Progenitor cell of endocrine pancreas (in vitro differentiated cells): ENCODE measurements around the gene HEXB. TPM values are rescaled to one million over a fixed set of nuclear protein-coding genes. Genes with fewer than 3 reads are reported as not detected.

ENCODE experiments used
- DNase-seq: peaks from one replicate; pipeline ENCODE4 v3.0.0; 2021; ENCODE audit warnings: low spot score; ENCODE audit not compliant: unreplicated experiment
- H3K27ac Mint-ChIP-seq: 2 replicates; pipeline ENCODE4 v1.8.0; 2021; ENCODE audit warnings: mild to moderate bottlenecking, moderate library complexity, mixed read lengths
- H3K27me3 Mint-ChIP-seq: 2 replicates; pipeline ENCODE4 v1.8.0; 2021; ENCODE audit warnings: mixed read lengths
- H3K36me3 Mint-ChIP-seq: 2 replicates; pipeline ENCODE4 v1.8.0; 2022; ENCODE audit warnings: mixed read lengths; ENCODE audit not compliant: insufficient read depth
- H3K4me1 Mint-ChIP-seq: 2 replicates; pipeline ENCODE4 v1.8.0; 2021; ENCODE audit warnings: low read depth, mixed read lengths
- H3K4me3 Mint-ChIP-seq: 2 replicates; pipeline ENCODE4 v1.8.0; 2021; ENCODE audit warnings: low read depth, mild to moderate bottlenecking, moderate library complexity, mixed read lengths
- H3K9me3 Mint-ChIP-seq: 2 replicates; pipeline ENCODE4 v1.8.0; 2021; ENCODE audit warnings: low read depth, mixed read lengths
- total RNA-seq: library from RNA; stranded (reverse); gene quantifications from 2 replicates; pipeline ENCODE4 v1.2.1, GENCODE V29; 2021
- TF ChIP-seq, protein P1 (sequence below): fragments of 200-600 bp; sonication (generic); IDR thresholded peaks from one replicate; pipeline ENCODE4 v1.5.0; 2021; ENCODE audit warnings: antibody characterized with exemption, mild to moderate bottlenecking; ENCODE audit not compliant: unreplicated experiment

Gene HEXB
- total RNA-seq, 1 donor from 2014 or later = 59.9 TPM

DNA sequence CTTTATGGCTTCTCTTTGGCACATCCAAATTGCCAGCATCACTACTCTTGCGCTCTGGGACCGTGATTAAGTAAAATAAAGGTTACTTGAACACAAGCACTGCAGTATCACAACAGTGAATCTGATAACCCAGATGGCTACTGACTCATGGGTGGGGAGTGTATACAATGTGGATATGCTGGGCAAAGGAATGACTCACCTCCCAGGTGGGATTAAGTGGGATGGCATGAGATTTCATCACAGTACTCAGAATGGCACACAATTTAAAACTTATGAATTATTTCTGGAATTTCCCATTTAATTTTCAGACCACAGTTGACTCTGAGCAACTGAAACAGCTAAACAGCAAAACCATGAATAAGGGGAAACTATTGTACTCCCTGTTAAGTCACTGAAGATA, 77.6 kb downstream of the HEXB start:
- TF ChIP-seq, protein P1, sequence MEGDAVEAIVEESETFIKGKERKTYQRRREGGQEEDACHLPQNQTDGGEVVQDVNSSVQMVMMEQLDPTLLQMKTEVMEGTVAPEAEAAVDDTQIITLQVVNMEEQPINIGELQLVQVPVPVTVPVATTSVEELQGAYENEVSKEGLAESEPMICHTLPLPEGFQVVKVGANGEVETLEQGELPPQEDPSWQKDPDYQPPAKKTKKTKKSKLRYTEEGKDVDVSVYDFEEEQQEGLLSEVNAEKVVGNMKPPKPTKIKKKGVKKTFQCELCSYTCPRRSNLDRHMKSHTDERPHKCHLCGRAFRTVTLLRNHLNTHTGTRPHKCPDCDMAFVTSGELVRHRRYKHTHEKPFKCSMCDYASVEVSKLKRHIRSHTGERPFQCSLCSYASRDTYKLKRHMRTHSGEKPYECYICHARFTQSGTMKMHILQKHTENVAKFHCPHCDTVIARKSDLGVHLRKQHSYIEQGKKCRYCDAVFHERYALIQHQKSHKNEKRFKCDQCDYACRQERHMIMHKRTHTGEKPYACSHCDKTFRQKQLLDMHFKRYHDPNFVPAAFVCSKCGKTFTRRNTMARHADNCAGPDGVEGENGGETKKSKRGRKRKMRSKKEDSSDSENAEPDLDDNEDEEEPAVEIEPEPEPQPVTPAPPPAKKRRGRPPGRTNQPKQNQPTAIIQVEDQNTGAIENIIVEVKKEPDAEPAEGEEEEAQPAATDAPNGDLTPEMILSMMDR = no peak
- no peak overlapping the region for H3K27ac Mint-ChIP-seq

DNA sequence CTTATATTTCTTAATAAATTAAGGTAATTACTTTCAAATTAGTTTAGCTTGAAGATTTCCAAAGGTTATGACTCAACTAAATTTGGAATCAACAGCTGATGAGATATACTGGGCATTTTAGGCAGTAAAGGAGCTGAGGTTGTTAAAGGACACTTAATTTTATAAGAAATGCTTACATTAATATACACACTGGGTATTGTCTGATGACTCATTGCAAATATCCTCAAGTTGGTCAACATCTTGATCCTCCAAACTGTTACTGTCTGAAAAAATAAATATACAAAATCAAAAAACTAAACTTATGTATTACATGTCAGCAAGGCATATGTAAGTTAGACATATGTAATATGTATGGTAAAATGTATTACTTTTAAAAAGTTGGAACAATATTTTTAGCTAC, 78.5 kb downstream of the HEXB start:
- no peak for DNase-seq
- Mint-ChIP-seq H3K4me3 (no peak overlapping the region), H3K27me3 (no peaks in the 10 kb centered on the region), H3K27ac (no peak overlapping the region), H3K4me1 (peaks cover 21% of the 10 kb centered on the region), H3K36me3 (peaks cover 7% of the 10 kb centered on the region), H3K9me3 (no peaks in the 10 kb centered on the region)
- TF ChIP-seq, protein P1 = no peak

More for the DNA sequence above, 77.6 kb downstream of the HEXB start:
- H3K36me3 Mint-ChIP-seq = peaks cover 11% of the 10 kb centered on the region
- no peak for DNase-seq
- peaks cover 15% of the 10 kb centered on the region for H3K4me1 Mint-ChIP-seq
- H3K27me3 Mint-ChIP-seq = no peaks in the 10 kb centered on the region
- no peak overlapping the region for H3K4me3 Mint-ChIP-seq
- no peaks in the 10 kb centered on the region for H3K9me3 Mint-ChIP-seq

DNA sequence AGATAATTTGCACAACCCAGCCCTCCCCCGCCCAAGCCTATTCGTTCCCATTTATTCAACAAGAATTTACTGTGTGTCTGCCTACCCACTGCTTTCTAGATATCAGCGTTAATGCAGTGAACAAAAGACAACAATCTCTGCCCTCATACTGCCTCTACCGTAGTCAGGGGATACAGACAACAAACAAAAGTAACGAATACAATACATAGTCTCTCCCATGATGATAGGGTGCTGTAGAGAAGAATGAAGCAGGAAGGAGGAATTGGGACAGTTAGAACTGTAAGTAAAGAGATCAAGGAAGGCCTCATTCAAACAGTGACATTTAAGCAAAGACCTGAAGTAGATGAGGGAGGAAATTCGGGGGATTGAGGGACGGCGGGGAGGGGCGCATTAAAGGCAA, 80.2 kb downstream of the HEXB start:
- peaks cover 7% of the 10 kb centered on the region for H3K36me3 Mint-ChIP-seq
- H3K27me3 Mint-ChIP-seq = no peaks in the 10 kb centered on the region
- peak overlapping the region; percentile 99 for H3K4me3 Mint-ChIP-seq
- TF ChIP-seq, protein P1 = no peak
- H3K4me1 Mint-ChIP-seq = peaks cover 23% of the 10 kb centered on the region
- H3K27ac Mint-ChIP-seq = peak overlapping the region; percentile 15
- H3K9me3 Mint-ChIP-seq = no peaks in the 10 kb centered on the region
- no peak for DNase-seq

DNA sequence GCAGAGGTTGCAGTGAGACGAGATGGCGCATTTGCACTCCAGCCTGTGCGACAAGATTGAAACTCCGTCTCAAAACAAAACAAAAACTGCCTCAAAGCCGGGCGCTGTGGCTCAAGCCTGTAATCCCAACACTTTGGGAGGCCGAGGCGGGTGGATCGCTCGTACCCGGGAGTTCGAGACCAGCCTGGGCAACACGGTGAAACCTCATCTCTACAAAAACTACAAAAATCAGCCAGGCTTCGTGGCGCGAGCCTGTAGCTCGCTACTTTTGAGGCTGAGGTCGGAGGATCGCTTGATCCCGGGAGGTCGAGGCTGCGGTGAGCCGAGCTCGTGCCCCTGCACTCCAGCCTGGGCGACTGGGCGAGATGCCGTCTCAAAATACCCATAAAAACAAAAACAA, 80.9 kb downstream of the HEXB start:
- H3K4me3 Mint-ChIP-seq = peak overlapping the region; percentile 99
- TF ChIP-seq, protein P1 = no peak
- no peaks in the 10 kb centered on the region for H3K9me3 Mint-ChIP-seq
- peaks cover 23% of the 10 kb centered on the region for H3K4me1 Mint-ChIP-seq
- peak overlapping the region; percentile 98 for H3K27ac Mint-ChIP-seq
- no peaks in the 10 kb centered on the region for H3K27me3 Mint-ChIP-seq
- DNase-seq = no peak
- H3K36me3 Mint-ChIP-seq = peaks cover 10% of the 10 kb centered on the region

DNA sequence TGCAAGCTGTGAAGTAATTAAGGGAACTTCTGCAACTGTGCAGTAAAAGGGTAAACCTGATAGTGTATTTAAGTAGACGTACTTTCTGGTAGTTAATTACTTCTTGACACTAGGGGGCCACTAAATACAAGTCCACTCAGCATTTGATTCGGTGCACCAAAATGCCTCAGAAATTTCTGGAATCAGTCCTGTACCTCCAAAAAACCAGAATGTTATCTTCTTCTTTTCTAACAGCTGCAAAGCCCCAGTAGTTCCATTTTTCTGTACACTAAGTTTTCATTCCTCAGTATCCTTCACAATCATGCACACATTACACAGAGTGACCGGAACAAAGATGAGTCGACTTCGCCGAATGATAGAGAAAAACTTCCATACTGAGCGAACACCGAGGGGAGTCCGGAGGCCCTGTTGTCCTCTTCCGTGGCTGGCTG, 81.4 kb downstream of the HEXB start:
- no peak for DNase-seq
- Mint-ChIP-seq H3K9me3 (no peaks in the 10 kb centered on the region), H3K36me3 (peaks cover 10% of the 10 kb centered on the region), H3K27ac (peak overlapping the region; percentile 98), H3K4me3 (peak overlapping the region; percentile 99), H3K4me1 (peaks cover 23% of the 10 kb centered on the region), H3K27me3 (no peaks in the 10 kb centered on the region)
- TF ChIP-seq, protein P1 = peak; percentile 49
